ENCODE results near the gene RPS21. TPM values are rescaled to one million over a fixed set of nuclear protein-coding genes. Genes with fewer than 3 reads are reported as not detected.

RPS21 gene
- total and polyA plus RNA-seq, 2 of the 13 experiments (the other 11 are each of a cell fraction or from before 2014, with no cell fraction given): 2,647 to 11,063 TPM

GRCh38 chr20:62370807-62371587, 15.9 kb upstream of the RPS21 start (continued):
- no peak for TF ChIP-seq AHR (CRISPR knock-in tag; IDR thresholded peaks at IDR 0.05)
- peak; percentile 27 for TF ChIP-seq HNRNPLL (IDR thresholded peaks at IDR 0.05; ENCODE audit: low read depth, low read length, poor library complexity, severe bottlenecking)
- 0 out of 2 replicates have a peak, but pooled peaks have one; percentile 8 for TF ChIP-seq WIZ (CRISPR knock-in tag; IDR thresholded peaks at IDR 0.05)
- TF ChIP-seq PRDM10 (CRISPR knock-in tag; IDR thresholded peaks at IDR 0.05; ENCODE audit: low read depth): no peak; the same call in 1 of the 2 replicates
- peak; percentile 61; the same call in 1 of the 2 replicates for TF ChIP-seq ZFP91 (CRISPR knock-in tag; IDR thresholded peaks at IDR 0.05; ENCODE audit: borderline replicate concordance)
- TF ChIP-seq PRDM4 (CRISPR knock-in tag; IDR thresholded peaks at IDR 0.05; ENCODE audit: borderline replicate concordance): peak; percentile 38; the same call in 1 of the 2 replicates
- peak; percentile 73 for TF ChIP-seq PITX1 (CRISPR knock-in tag; IDR thresholded peaks at IDR 0.05)
- peak; percentile 17; the same call in 1 of the 2 replicates for TF ChIP-seq PHF8 (CRISPR knock-in tag; IDR thresholded peaks at IDR 0.05)
- 0 out of 2 replicates have a peak, but pooled peaks have one; percentile 14 for TF ChIP-seq ZFP36L2 (CRISPR knock-in tag; IDR thresholded peaks at IDR 0.05)
- no peak for TF ChIP-seq ZUFSP (CRISPR knock-in tag; IDR thresholded peaks at IDR 0.05; ENCODE audit: borderline replicate concordance)
- peak; percentile 39; the same call in 1 of the 2 replicates for TF ChIP-seq ZIK1 (CRISPR knock-in tag; IDR thresholded peaks at IDR 0.05; ENCODE audit: borderline replicate concordance, low read depth)
- no peak; the same call in 1 of the 2 replicates for TF ChIP-seq ZNF230 (CRISPR knock-in tag; IDR thresholded peaks at IDR 0.05)
- no peak for TF ChIP-seq NFYC (CRISPR knock-in tag; IDR thresholded peaks at IDR 0.05)
- TF ChIP-seq ARID3A (IDR thresholded peaks at IDR 0.05; ENCODE audit: low read depth, low read length): no peak
- no peak for TF ChIP-seq E2F5 (CRISPR knock-in tag; conservative IDR thresholded peaks at IDR 0.05)

All from HepG2 (cell line).